ENCODE results near the gene KLHL40. TPM values are rescaled to one million over a fixed set of nuclear protein-coding genes. Genes with fewer than 3 reads are reported as not detected.

The KLHL40 gene
- total RNA-seq, 4 donors from 2014 or later, result not detected

GRCh38 chr3:42647821-42648459 lies 37.4 kb upstream of the KLHL40 start:
- no peak for TF ChIP-seq CTCF (IDR thresholded peaks at IDR 0.05; ENCODE audit: low read depth)

- no peak for TF ChIP-seq CTCF (IDR thresholded peaks at IDR 0.05; ENCODE audit: low read depth)
Measured at GRCh38 chr3:42649006-42649405, 36.3 kb upstream of the KLHL40 start.

- TF ChIP-seq CTCF (IDR thresholded peaks at IDR 0.05; ENCODE audit: low read depth), result no peak
Measured at GRCh38 chr3:42649783-42650182, 35.6 kb upstream of the KLHL40 start.

GRCh38 chr3:42651248-42652091 lies 33.9 kb upstream of the KLHL40 start:
- no peak for TF ChIP-seq CTCF (IDR thresholded peaks at IDR 0.05; ENCODE audit: low read depth)

GRCh38 chr3:42652251-42652610 lies 33.1 kb upstream of the KLHL40 start:
- TF ChIP-seq CTCF (IDR thresholded peaks at IDR 0.05; ENCODE audit: low read depth), result no peak

- no peak for TF ChIP-seq CTCF (IDR thresholded peaks at IDR 0.05; ENCODE audit: low read depth)
Measured at GRCh38 chr3:42652611-42653302, 32.6 kb upstream of the KLHL40 start.

- TF ChIP-seq CTCF (IDR thresholded peaks at IDR 0.05; ENCODE audit: low read depth), result no peak
Measured at GRCh38 chr3:42653303-42653559, 32.1 kb upstream of the KLHL40 start.

Measured in subcutaneous adipose tissue (tissue), 4 donors.